Measurements from ENCODE around the gene C1GALT1.

- TF ChIP-seq, protein P1, sequence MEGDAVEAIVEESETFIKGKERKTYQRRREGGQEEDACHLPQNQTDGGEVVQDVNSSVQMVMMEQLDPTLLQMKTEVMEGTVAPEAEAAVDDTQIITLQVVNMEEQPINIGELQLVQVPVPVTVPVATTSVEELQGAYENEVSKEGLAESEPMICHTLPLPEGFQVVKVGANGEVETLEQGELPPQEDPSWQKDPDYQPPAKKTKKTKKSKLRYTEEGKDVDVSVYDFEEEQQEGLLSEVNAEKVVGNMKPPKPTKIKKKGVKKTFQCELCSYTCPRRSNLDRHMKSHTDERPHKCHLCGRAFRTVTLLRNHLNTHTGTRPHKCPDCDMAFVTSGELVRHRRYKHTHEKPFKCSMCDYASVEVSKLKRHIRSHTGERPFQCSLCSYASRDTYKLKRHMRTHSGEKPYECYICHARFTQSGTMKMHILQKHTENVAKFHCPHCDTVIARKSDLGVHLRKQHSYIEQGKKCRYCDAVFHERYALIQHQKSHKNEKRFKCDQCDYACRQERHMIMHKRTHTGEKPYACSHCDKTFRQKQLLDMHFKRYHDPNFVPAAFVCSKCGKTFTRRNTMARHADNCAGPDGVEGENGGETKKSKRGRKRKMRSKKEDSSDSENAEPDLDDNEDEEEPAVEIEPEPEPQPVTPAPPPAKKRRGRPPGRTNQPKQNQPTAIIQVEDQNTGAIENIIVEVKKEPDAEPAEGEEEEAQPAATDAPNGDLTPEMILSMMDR (IDR thresholded peaks at IDR 0.05): no peak
- no peak for TF ChIP-seq POLR2AphosphoS5 (IDR thresholded peaks at IDR 0.05; ENCODE audit: insufficient read depth in 1 of 2, low read depth in 1 of 2)
These were observed 82.1 kb downstream of the C1GALT1 start for GRCh38 chr7:7264306-7265040.

Measured in vagina (tissue), 2 donors.